ENCODE measurements around the gene SPACA6. TPM values are rescaled to one million over a fixed set of nuclear protein-coding genes. Genes with fewer than 3 reads are reported as not detected.

SPACA6 gene
- total RNA-seq, 1 donor from 2014 or later, result 4.8 TPM

DNA sequence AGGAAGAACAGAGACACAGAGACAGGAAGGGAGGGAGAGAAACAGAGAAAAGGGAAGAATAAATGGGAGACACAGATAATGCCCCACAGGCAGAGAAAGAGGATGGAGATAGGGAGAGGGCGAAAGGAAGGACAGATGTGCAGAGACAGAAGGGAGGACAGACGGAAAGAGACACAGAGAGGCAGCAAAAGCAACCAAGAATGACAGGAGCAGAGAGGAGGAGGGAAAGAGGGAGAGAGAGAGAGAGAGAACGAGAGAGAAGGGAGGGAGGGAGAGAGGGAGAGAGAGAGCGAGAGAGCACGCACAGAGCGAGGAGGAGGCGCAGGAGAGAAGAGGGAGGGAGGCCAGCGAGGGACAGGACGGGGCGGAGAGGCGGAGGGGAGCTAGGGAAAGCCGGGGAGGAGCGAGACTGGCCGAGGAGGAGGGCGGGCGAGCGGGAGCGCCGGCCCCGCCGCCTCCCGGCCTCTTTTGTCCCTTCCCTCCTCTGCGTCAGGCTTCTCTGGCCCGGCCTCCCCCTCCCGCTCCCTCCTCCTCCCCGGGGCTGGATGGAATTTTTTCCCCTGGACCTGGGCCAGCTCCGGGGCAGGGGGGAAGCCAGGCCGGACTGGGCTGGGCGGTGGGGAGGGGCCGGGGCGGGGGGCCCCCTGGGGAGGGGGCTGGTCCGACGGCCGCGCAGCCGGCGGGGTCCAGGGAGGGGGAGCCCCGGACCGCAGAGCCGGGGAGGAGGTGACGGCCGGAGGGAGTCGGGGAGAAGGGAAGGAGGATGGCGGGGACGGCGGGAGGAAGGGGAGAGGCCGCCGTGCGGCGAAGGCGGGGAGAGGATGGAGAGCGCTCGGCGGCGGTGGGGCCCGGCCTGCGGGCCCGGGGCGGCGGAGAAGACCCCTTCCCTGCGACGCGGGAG lies 4.2 kb upstream of the SPACA6 start:
- no peak for DNase-seq (ENCODE audit: extremely low read depth, low read depth, low spot score)

DNA sequence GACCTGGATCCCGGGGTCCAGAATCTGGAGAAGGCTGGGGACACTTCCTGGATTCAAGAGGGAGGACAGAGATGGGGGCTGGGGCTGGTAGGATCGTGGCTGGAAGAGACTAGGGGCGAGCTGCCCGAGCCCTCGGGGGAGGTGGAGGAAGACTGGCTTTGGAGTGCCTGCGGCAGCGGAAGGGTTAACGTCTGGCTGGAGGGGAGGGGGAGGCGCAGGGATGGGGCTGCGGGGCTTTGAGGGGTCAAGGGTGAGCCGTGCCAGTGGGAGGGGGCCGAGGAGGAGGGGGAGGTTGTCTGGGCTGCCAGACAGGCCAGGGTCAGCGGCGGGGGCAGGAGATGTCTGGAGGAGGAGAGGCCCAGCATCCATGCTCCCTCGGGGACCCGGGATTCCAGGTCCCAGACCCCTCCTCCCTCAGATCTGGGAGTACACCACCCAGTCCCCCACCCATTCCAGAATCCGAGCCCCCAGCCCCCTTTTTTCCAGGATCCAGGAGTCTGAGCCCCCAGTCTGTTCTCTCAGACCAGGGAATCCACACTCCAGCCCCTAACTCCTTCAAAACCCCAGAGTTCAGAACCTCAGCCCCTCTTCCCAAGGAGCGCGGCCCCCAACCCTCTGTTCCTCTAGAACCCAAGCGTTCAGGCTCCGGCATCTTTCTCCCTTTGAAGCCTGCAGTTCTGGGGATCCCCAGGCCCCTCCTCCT lies 3.2 kb upstream of the SPACA6 start:
- no peak for DNase-seq (ENCODE audit: extremely low read depth, low read depth, low spot score)

DNA sequence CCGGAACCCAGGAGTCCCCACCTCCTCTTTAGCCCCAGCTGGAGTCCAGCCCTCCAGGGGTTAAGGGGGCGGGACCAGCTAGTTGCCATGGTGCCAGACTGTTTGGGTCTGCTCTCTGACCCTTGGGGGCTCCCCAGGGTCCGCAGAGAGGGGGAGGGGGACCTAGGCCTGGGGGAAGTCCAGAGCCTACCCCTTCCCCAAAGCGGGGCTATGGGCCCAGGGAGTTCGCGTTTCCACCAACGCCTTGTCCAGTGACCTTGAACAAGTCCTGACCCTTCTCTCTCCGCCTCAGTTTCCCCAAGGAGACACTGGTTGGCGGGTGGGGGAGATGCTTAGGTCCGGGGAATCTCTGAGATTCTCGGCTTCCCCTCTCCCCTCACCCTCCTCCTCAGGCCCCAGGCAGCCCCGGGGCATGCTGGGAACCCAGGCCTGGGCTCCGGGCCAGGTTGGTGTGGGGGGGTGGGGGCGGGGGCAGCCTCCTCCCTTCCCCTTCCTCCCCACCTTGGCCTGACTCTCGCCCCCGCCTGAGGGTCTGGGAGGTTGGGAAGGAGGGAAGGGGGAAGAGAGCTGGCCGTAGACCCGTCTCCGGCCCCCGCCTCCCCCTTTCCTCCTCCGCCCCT lies 2.6 kb upstream of the SPACA6 start:
- DNase-seq (ENCODE audit: extremely low read depth, low read depth, low spot score), result no peak

DNA sequence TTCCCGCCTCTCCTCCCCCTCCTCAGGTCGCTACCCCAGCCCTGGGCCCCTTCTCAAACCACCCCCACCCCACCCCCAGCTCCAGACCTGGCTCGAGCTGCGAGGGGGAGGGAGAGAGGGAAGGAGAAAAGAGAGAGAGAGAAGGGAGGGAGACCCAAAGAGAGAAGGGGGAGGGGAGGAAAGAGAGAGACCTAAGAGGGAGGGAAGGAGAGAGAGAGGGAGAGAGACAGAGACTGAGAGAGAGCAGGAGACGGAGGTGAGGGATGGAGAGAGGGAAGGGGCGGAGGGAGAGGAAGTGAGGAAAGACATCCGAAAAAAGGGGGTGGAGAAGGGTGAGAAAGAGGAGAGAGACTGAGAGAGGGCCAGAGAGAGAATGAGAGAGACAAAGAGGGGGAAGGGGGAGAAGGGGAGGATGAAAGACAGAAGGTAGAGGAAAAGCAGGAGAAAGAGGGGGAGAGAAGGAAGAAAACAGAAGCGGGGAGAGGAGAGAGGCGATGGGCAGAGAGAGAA lies 2.0 kb upstream of the SPACA6 start:
- no peak for DNase-seq (ENCODE audit: extremely low read depth, low read depth, low spot score)

DNA sequence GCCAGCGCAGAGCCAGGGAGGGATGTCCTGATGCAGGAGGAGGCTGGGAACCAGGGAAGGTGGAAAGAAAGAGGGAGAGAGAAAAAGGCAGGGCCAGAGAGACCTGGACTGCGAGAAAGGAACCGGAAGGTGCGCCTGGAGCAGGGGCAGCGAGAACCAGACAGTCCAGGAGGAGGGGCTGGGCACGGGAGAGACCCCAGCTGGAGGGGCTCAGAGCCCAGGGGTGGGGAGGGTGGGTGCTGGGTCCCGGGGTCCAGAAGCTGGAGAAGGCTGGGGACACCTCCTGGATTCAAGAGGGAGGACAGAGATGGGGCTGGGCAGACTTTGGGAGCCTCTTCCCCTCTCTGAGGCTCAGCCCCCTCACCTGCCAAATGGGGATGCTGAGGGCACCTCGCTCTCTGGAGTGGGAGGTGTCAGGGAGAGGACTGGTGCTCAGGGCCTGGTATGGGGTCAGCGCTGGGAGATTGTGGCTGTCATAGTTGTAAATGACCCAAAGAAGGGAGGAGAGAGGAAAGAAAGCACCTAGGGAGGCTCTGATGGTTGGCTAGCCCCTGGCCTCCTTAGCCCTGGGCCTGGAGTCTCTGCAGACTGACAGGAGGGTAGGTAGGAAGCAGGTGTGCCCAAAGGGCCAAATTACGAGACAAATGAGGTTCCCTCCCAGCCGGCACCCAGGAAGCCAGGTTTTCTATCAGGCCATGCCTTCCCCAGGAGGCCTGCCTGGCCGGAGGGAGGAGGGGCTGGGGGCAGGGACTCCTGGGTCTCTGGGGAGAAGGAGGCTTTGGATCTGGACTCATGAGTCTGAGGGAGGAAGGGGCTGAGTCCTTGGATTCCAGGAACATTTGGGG lies 1.3 kb upstream of the SPACA6 start:
- no peak for DNase-seq (ENCODE audit: extremely low read depth, low read depth, low spot score)

DNA sequence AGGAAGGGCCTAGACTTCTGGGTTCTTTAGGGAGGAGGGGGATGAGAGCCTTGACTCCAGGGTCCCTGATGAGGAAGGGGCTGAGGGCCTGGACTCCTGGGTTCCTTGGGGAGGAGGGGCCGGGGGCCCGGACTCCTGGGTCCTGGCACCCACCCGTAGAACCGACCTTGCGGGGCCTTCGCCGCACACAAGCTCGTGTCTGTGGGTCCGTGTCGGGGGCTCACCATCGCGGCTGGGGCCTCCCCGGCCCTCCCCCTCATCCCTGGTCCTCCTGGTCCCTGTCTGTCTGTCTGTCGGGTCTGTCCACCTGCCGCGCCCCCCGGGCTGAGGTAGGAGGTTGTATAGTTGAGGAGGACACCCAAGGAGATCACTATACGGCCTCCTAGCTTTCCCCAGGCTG lies 662 bp upstream of the SPACA6 start:
- no peak for DNase-seq (ENCODE audit: extremely low read depth, low read depth, low spot score)

DNA sequence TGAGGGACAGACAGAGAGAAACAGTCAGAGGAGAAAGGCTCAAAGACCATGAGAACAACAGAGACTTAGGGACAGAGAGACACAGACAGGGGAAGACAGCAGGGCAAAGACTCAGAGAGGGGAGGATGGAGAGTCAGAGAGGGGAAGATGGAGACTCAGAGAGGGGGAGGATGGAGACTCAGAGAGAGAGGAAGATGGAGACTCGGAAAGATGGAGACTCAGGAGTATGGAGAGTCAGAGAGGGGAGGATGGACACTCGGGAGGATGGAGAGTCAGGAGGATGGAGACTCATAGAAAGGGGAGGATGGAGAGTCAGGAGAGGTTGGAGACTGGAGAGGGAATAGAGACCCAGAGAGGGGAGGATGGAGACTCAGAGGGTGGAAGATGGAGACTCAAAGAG lies 689 bp downstream of the SPACA6 start:
- DNase-seq (ENCODE audit: extremely low read depth, low read depth, low spot score), result no peak

DNA sequence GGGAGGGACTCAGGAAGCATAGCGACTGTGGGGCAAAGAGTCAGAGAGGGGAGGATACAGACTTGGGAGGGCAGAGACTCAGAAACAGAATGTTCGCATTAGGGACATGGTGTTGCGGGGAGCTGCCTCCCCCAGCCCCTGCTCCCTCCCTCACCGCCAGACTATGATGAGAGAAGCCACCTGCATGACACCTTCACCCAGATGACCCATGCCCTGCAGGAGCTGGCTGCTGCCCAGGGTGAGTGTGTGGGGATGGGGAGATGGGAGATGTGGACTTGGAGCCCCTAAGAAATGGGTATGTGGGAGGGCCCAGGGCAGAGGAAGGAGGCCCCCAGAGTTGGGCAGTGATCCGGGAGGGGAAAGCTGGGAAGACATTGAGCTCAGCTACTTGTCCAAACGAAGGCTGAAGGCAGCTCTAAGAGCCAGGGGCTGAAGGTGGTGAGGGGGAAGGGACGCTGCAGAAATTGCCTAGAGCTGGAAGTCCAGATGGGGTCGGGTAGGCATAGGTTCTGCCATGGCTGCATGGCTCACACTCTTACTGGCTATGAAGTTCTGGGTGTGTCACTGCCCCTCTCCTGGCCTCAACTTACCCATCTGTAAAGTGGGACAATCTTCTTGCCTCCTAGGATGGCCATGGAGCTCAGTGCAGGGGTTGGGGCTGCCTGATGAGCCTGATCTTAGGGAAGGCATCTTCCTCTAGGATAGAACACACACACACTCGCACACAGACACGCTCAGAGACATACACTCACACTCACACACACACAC lies 1.4 kb downstream of the SPACA6 start:
- no peak for DNase-seq (ENCODE audit: extremely low read depth, low read depth, low spot score)

DNA sequence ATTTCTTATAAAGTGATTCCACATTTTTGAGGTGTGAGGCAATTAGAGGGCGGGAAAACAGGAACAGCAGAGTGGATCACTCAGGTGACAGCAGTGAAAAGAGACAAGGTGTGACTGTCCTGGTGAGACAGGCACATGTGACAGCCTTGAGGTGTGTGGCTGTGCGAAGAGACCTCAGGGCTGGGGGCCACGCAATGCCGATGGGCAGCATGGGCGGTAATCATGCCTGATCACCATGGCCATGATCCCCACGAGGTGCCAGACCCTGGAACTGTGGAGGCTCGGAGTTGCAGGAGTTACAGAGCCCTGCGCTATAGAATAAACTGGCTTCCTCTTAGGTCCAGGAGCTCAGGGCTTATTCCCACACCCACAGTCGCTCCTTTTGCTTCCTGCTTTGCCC lies 2.0 kb downstream of the SPACA6 start:
- DNase-seq (ENCODE audit: extremely low read depth, low read depth, low spot score), result no peak

DNA sequence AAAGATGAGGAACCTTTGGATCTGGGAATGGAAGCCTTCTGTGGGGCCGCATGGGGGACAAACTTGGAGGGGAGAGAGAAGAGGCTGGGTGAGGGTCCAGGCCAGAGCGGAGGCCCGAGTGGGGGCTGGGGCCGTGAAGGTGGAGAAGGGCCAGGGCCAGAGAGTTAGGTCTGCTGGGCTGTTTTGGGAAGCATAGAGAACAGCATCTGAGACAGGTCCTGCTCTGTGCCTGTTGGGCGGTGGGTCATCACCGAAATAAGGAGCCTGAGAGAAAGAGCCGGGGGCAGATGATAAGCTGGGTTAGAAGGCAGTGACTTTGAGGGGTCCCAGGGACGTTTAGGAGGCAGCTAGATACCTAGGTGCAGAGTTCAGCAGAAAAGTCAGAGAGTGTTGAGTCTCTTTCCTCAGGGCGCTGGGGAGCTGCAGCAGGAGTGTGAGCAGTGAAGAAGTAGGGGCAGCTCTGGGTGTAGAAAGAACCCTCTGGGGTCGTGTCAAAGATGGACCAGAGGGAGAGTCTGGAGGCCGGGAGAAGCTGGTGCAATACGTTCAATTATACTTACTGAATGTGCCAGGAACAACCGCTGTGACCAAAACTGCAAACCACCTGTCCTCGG lies 2.7 kb downstream of the SPACA6 start:
- DNase-seq (ENCODE audit: extremely low read depth, low read depth, low spot score), result no peak

DNA sequence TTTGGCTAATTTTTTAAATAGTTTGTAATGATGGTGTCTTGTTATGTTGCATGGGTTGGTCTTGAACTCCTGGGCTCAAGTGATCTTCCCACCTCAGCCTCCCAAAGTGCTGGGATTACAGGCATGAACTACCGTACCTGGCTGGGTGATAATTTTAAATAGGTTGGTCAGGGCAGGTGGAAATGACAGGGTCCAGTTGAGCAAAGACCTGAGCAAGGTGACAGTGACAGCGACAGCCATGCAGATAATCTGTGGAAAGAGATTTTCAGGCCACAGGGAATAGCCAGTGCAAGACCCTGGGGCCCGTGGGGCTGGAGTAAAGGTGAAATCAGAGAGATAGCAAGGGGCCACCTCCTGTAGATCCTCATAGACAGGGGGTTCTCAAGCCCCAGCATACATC lies 3.5 kb downstream of the SPACA6 start:
- no peak for DNase-seq (ENCODE audit: extremely low read depth, low read depth, low spot score)

DNA sequence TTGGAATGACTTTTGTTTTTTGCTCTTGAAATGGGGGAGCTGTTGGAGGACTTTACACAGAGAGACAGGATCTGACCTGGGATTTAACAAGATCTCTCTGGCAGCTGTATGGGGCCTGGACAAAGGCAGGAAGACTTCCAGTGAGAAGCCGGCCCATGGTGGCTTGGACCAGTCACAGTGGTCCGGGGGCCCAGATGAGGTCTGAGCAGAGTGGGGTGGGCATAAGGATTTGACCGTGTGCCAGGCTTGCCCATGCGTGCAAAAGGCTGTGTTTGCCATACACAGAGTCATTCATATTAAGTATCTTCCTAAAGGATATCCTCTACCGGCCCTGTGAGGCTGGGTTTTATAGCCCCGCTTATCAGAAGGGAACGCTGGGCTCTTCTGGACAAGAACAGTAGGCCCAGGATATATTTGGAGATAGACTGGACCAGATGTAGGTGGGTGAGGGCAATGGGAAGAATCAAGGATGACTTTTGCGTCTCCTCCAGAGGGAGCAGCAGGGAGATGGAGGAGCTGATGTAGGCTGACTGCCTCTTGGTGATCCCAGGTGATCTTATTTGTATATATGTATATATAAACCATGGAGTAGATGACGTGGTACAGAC lies 4.1 kb downstream of the SPACA6 start:
- DNase-seq (ENCODE audit: extremely low read depth, low read depth, low spot score), result no peak

DNA sequence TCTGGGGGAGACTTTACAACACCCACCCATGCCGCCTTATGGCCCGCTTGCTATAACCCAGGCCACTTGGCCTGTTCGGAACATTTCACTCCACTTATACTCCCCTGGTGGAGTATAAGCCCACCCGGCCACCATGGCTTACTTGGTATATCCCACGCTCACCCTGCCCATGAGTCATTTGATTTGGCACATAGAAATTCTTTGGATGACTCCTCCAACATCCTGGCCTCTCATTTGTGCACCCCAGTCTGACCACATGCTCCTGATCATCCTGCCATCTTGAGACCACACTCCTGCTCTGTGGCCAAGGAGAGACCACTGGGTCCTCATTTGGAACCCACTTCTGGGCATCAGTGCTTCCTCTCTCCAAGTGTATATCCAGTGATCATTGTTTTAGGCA lies 5.2 kb downstream of the SPACA6 start:
- no peak for DNase-seq (ENCODE audit: extremely low read depth, low read depth, low spot score)

DNA sequence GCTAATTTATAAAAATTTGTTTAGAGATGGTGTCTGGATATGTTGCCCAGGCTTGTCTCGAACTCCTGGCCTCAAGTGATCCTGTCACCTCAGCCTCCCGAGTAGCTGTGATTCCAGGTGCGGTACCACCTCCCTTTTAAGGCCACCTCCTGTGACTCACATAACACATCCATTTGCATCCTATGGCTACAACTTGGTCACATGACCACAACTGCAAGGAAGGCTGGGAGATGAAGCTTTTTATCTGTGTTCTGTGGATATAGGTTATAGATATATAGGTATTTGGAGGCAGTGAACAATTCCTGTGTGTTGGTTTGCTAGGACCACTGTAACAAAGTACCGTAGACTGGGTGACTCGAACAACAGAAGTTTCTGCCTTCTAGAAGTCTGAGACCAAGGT lies 6.0 kb downstream of the SPACA6 start:
- no peak for DNase-seq (ENCODE audit: extremely low read depth, low read depth, low spot score)

DNA sequence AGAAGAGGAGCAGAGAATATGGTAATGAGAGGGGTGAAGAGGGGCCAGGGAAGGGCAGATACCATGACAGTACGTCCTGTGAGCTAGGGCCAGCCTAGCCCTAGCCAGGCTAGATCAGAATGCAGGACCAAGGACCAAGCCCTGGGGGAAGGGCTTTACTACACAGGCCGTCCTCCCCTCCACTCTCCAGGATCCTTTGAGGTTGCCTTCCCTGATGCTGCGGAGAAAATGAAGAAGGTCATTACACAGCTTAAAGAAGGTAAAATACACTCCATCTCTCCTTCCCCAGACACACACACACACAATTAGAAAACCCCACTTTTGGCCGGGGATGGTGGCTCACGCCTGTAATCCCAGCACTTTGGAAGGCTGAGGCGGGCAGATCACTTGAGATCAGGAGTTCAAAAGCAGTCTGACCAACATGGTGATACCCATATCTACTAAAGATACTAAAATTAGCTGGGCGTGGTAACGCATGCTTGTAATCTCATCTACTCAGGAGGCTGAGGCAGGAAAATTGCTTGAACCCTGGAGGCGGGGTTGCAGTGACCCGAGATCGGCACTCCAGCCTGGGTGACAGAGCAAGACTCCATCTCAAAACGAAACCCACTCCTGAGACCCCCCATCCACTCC lies 8.5 kb downstream of the SPACA6 start:
- no peak for DNase-seq (ENCODE audit: extremely low read depth, low read depth, low spot score)

DNA sequence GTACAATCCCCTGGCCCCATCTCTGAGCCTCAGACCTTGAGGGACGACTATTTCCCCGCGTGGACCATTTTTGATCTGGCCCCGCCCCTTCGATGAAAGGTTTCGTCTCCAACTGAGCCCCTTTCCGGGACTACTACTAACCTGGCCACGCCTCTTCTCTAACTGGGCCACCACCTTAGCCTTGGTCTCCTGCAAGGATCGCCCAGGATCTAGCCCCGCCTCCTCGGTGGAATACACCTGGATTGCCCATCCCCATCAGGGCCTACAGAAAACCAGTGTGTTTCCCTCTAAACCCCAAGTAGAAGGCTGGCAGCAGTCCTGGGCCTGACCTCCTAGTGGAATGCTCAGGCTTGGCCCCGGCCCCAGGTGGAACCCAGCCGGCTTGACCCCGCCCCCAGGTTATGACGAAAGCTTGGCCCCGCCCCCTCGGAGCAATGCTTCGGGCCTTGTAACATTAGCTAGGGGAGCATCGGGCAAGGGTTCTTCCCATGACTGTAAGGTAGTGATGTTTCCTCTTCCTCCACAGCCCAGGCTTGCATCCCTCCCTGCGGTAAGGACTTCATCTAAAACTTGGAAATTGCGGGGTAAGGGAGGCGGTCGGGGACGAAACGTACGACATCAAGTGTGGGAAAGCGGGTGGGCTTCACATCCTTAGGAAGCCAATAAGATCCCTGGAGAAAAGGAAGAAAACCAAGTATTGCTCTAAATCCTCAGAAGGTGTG lies 9.1 kb downstream of the SPACA6 start:
- no peak for DNase-seq (ENCODE audit: extremely low read depth, low read depth, low spot score)

DNA sequence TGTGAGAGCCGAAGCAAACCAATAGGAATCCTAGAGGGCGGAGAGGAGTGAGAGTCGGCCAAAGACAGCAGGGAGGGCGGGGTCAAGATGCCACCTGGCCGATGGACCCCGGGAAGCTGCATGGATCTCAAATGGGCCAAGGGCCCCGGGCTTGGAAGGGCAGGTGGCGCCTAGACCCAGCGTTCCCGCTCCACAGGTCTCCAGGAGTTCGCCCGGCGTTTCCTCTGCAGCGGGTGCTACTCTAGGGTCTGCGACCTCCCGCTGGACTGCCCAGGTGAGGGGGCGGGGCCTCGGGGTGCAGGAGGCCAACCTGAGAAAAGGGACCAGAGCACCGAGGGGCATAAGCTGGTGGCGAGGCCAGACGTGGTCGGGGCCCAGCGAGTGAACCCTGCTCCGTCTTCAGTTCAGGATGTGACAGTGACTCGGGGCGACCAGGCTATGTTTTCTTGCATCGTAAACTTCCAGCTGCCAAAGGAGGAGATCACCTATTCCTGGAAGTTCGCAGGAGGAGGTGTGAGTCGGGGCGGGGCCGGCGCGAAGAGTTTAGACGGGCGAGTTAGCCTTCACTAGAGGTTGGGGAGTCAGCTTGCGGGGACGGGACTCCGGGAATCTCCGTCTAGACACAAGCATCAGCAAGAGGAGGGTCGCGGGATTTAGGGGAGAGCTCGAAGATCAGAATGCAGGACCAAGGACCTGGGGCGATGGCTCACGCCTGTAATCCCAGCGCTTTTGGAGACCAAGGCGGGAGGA lies 9.9 kb downstream of the SPACA6 start:
- no peak for DNase-seq (ENCODE audit: extremely low read depth, low read depth, low spot score)
